PC-9 (cell line): ENCODE measurements around the gene PEPD.
"Not testable (repeated sequence)": the region's sequence is repeated elsewhere in the genome, so short reads cannot be mapped to it uniquely, and the experiment has no call there.

Source experiments
- EZH2 ChIP-seq: fragments of 200-600 bp; sonication (generic); IDR thresholded peaks from 2 replicates; pipeline ENCODE4 v1.8.0; 2017; ENCODE audit warnings: antibody characterized with exemption, low read depth
- TF ChIP-seq, protein P1 (sequence below): fragments of 200-600 bp; sonication (generic); conservative IDR thresholded peaks from 2 replicates; pipeline ENCODE4 v1.6.1; 2017; ENCODE audit warnings: mixed run types, antibody characterized with exemption, mild to moderate bottlenecking, moderate library complexity

DNA sequence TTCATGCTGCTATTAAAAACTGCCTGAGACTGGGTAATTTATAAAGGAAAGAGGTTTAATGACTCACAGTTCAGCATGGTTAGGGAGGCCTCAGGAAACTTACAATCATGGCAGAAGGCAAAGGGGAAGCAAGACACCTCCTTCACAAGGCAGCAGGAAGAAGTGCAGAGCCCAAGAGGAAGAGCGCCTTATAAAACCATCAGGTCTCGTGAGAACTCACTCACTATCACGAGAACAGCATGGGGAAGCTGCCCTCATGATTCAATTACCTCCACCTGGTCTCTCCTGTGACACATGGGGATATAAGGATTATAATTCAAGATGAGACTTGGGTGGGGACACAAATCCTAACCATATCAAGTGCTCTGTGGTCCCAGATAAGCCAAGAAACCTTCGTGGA is 34.1 kb upstream of the PEPD start:
- TF ChIP-seq, protein P1, sequence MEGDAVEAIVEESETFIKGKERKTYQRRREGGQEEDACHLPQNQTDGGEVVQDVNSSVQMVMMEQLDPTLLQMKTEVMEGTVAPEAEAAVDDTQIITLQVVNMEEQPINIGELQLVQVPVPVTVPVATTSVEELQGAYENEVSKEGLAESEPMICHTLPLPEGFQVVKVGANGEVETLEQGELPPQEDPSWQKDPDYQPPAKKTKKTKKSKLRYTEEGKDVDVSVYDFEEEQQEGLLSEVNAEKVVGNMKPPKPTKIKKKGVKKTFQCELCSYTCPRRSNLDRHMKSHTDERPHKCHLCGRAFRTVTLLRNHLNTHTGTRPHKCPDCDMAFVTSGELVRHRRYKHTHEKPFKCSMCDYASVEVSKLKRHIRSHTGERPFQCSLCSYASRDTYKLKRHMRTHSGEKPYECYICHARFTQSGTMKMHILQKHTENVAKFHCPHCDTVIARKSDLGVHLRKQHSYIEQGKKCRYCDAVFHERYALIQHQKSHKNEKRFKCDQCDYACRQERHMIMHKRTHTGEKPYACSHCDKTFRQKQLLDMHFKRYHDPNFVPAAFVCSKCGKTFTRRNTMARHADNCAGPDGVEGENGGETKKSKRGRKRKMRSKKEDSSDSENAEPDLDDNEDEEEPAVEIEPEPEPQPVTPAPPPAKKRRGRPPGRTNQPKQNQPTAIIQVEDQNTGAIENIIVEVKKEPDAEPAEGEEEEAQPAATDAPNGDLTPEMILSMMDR: not testable (repeated sequence)
- not testable (repeated sequence) for TF ChIP-seq EZH2
